Natural killer cell (primary cell): ENCODE results near the gene IFI27. TPM values are rescaled to one million over a fixed set of nuclear protein-coding genes. Genes with fewer than 3 reads are reported as not detected.

ENCODE experiments used
- ATAC-seq, 3 donors: fragments of 150-1000 bp in 2 of 3; fragments of 200-7000 bp in 1 of 3; cut with Tn5 transposase; 1 replicate in 1 of 3; 2 replicates in 2 of 3; pipeline ENCODE4 v1.10.0; 2021; ENCODE audit warnings: mild to moderate bottlenecking in 2 of 3, moderate library complexity in 2 of 3
- DNase-seq, 2 donors: peaks; one replicate each; pipeline versions ENCODE4 v3.0.0 to v3.0.0-alpha.2; 2013 to 2021; ENCODE audit warnings: mixed read lengths in 1 of 2
- H3K27ac ChIP-seq: one replicate; pipeline ENCODE4 v1.5.1; 2013; ENCODE audit warnings: mild to moderate bottlenecking, low read length
- H3K27me3 ChIP-seq: one replicate; pipeline ENCODE4 v1.6.1; 2013; ENCODE audit warnings: low read length; ENCODE audit not compliant: control insufficient read depth, insufficient read depth
- H3K36me3 ChIP-seq: one replicate; pipeline ENCODE4 v1.6.1; 2013; ENCODE audit warnings: low read length; ENCODE audit not compliant: control insufficient read depth, insufficient read depth
- H3K4me1 ChIP-seq: one replicate; pipeline ENCODE4 v1.6.1; 2013; ENCODE audit warnings: low read length; ENCODE audit not compliant: control insufficient read depth, insufficient read depth
- H3K4me3 ChIP-seq: one replicate; pipeline ENCODE4 v1.5.1; 2013; ENCODE audit warnings: low read length
- H3K9me3 ChIP-seq: one replicate; pipeline ENCODE4 v1.6.1; 2013; ENCODE audit warnings: low read length; ENCODE audit not compliant: control insufficient read depth, insufficient read depth
- H3K27ac Mint-ChIP-seq, 2 donors: one replicate each; pipeline ENCODE4 v1.8.0; 2022; ENCODE audit warnings: mild to moderate bottlenecking in 2 of 2, mixed read lengths in 2 of 2, moderate library complexity in 1 of 2
- H3K27me3 Mint-ChIP-seq, 2 donors: one replicate each; pipeline ENCODE4 v1.8.0; 2022; ENCODE audit warnings: low read depth in 2 of 2, mixed read lengths in 2 of 2
- H3K36me3 Mint-ChIP-seq: one replicate; pipeline ENCODE4 v1.8.0; 2022; ENCODE audit warnings: mixed read lengths
- H3K4me1 Mint-ChIP-seq, 2 donors: one replicate each; pipeline ENCODE4 v1.8.0; 2022; ENCODE audit warnings: mixed read lengths in 2 of 2
- H3K4me3 Mint-ChIP-seq: one replicate; pipeline ENCODE4 v1.8.0; 2022; ENCODE audit warnings: mild to moderate bottlenecking, moderate library complexity, mixed read lengths
- H3K9me3 Mint-ChIP-seq, 2 donors: one replicate each; pipeline ENCODE4 v1.8.0; 2022; ENCODE audit warnings: mixed read lengths in 2 of 2
- CTCF ChIP-seq: fragments of 200-600 bp; IDR thresholded peaks from one replicate; pipeline ENCODE4 v1.8.0; 2022; ENCODE audit warnings: antibody characterized with exemption
- WGBS: methylation state at CpG from one replicate; pipeline ENCODE4 v1.1.7; 2013; ENCODE audit warnings: missing lambda C conversion rate; ENCODE audit not compliant: insufficient coverage; 5-methylcytosine and 5-hydroxymethylcytosine counted together
- intact Hi-C: fragments of 100-400 bp; cut with micrococcal nuclease; formaldehyde crosslinking; loops from one replicate; pipeline ENCODE4 v1.14.2; 2022
- total RNA-seq, 4 donors: library from RNA; stranded (reverse); fragments of 120-200 nt in 1 of 4; gene quantifications; one replicate each; pipeline versions ENCODE4 v1.2.3 to v1.2.4, GENCODE V29; 2013 to 2022

Gene IFI27
- total RNA-seq, 3 donors from 2014 or later (not counting 1 experiment from before 2014, with no cell fraction given): 0.47 to 1.3 (median 0.52) TPM

GRCh38 chr14:94142247-94142646 lies 31.7 kb downstream of the IFI27 start:
- Histone ChIP-seq H3K4me1 (no peaks in the 10 kb centered on the region), H3K9me3 (no peaks in the 10 kb centered on the region), H3K36me3 (no peaks in the 10 kb centered on the region), H3K4me3 (no peak overlapping the region), H3K27me3 (peaks cover 2% of the 10 kb centered on the region), H3K27ac (no peak overlapping the region)
- DNase-seq (no peak), ATAC-seq (peak in 1 of 3 donors; percentile 30)
- TF ChIP-seq CTCF: no peak
- 63% methylated on average over 1 of the region's 3 CpGs for WGBS
- intact Hi-C loops: no loop called here
- Mint-ChIP-seq H3K9me3 (no peaks in the 10 kb centered on the region), H3K4me1 (no peaks in the 10 kb centered on the region), H3K36me3 (no peaks in the 10 kb centered on the region), H3K4me3 (no peak overlapping the region), H3K27me3 (peaks cover 0 to 4% of the 10 kb centered on the region in 2 donors), H3K27ac (no peak overlapping the region)

GRCh38 chr14:94142836-94143235 lies 32.3 kb downstream of the IFI27 start:
- Histone ChIP-seq H3K4me3 (no peak overlapping the region), H3K27ac (no peak overlapping the region), H3K27me3 (peaks cover 2% of the 10 kb centered on the region), H3K36me3 (no peaks in the 10 kb centered on the region), H3K9me3 (no peaks in the 10 kb centered on the region), H3K4me1 (no peaks in the 10 kb centered on the region)
- Mint-ChIP-seq H3K27me3 (peaks cover 0 to 4% of the 10 kb centered on the region in 2 donors), H3K4me1 (no peaks in the 10 kb centered on the region), H3K4me3 (no peak overlapping the region), H3K9me3 (no peaks in the 10 kb centered on the region), H3K27ac (no peak overlapping the region), H3K36me3 (no peaks in the 10 kb centered on the region)
- no CpG with 5 or more reads among the region's 1 CpG for WGBS
- ATAC-seq (no peak), DNase-seq (no peak)
- TF ChIP-seq CTCF: no peak
- intact Hi-C loops: no loop called here

GRCh38 chr14:94143239-94143638 lies 32.7 kb downstream of the IFI27 start:
- 98% methylated on average over 3 of the region's 3 CpGs for WGBS
- no peak for DNase-seq
- Mint-ChIP-seq H3K4me3 (no peak overlapping the region), H3K27me3 (peaks cover 0 to 4% of the 10 kb centered on the region in 2 donors), H3K27ac (no peak overlapping the region), H3K9me3 (no peaks in the 10 kb centered on the region), H3K36me3 (no peaks in the 10 kb centered on the region), H3K4me1 (no peaks in the 10 kb centered on the region)
- no peak overlapping the region for H3K27ac ChIP-seq
- ATAC-seq: no peak
- intact Hi-C loops: no loop called here
- H3K36me3 ChIP-seq: no peaks in the 10 kb centered on the region
- H3K4me1 ChIP-seq: no peaks in the 10 kb centered on the region
- no peak overlapping the region for H3K4me3 ChIP-seq
- TF ChIP-seq CTCF: no peak
- no peaks in the 10 kb centered on the region for H3K9me3 ChIP-seq
- no peaks in the 10 kb centered on the region for H3K27me3 ChIP-seq

GRCh38 chr14:94143711-94144110 lies 33.2 kb downstream of the IFI27 start:
- intact Hi-C loops: no loop called here
- ATAC-seq: no peak
- no peak for TF ChIP-seq CTCF

More at GRCh38 chr14:94143711-94144110, 33.2 kb downstream of the IFI27 start:
- no peaks in the 10 kb centered on the region for H3K4me1 ChIP-seq
- Mint-ChIP-seq H3K4me1 (no peaks in the 10 kb centered on the region), H3K27ac (no peak overlapping the region), H3K9me3 (no peaks in the 10 kb centered on the region), H3K4me3 (no peak overlapping the region), H3K27me3 (peaks cover 0 to 3% of the 10 kb centered on the region in 2 donors), H3K36me3 (no peaks in the 10 kb centered on the region)
- DNase-seq: no peak
- H3K27me3 ChIP-seq: no peaks in the 10 kb centered on the region
- no peak overlapping the region for H3K4me3 ChIP-seq
- H3K9me3 ChIP-seq: no peaks in the 10 kb centered on the region
- H3K27ac ChIP-seq: no peak overlapping the region
- H3K36me3 ChIP-seq: no peaks in the 10 kb centered on the region
- WGBS: 91% methylated on average over 4 of the region's 4 CpGs
